Ovary (tissue), 9 donors: ENCODE results near the gene NHSL2. TPM values are rescaled to one million over a fixed set of nuclear protein-coding genes. Genes with fewer than 3 reads are reported as not detected.

Source experiments
- DNase-seq, 5 donors: peaks; one replicate each; pipeline ENCODE4 v3.0.0-alpha.2; 2019 to 2020
- H3K27ac ChIP-seq, 2 donors: fragments of 200-600 bp; one replicate each; pipeline versions ENCODE4 v1.5.1 to v1.8.0; 2019 to 2022
- H3K27me3 ChIP-seq: fragments of 200-600 bp; one replicate; pipeline ENCODE4 v1.8.0; 2022
- H3K36me3 ChIP-seq: fragments of 200-600 bp; sonication (generic); one replicate; pipeline ENCODE4 v1.5.1; 2019
- H3K4me1 ChIP-seq: one replicate; pipeline ENCODE4 v1.8.1; 2013; ENCODE audit warnings: mild to moderate bottlenecking, moderate library complexity; ENCODE audit not compliant: insufficient read depth
- H3K4me3 ChIP-seq: fragments of 200-600 bp; sonication (generic); one replicate; pipeline ENCODE4 v1.5.1; 2017
- H3K9me3 ChIP-seq, 2 donors: fragments of 200-600 bp in 1 of 2; sonication (generic) in 1 of 2; one replicate each; pipeline versions ENCODE4 v1.5.1 to v1.8.1; 2013 to 2019; ENCODE audit warnings: mild to moderate bottlenecking in 1 of 2, moderate library complexity in 1 of 2
- CTCF ChIP-seq, 3 donors: fragments of 450-650 bp in 2 of 3; fragments of 200-600 bp in 1 of 3; IDR thresholded peaks; one replicate each; pipeline versions ENCODE4 v1.5.1 to v1.8.0; 2016 to 2022; ENCODE audit warnings: antibody characterized with exemption in 3 of 3, mild to moderate bottlenecking in 1 of 3
- EP300 ChIP-seq: sonication (generic); formaldehyde crosslinking; IDR thresholded peaks from one replicate; pipeline ENCODE4 v1.6.1; 2017; ENCODE audit warnings: antibody characterized with exemption
- POLR2A ChIP-seq: fragments of 450-650 bp; IDR thresholded peaks from one replicate; pipeline ENCODE4 v1.6.1; 2017; ENCODE audit warnings: antibody characterized with exemption, mild to moderate bottlenecking, moderate library complexity
- WGBS, 3 donors: extraction: QIAGEN DNeasy Blood & Tissue Kit in 1 of 3; methylation state at CpG; one replicate each; pipeline versions ENCODE4 v1.1.5 to v1.1.7; 2013 to 2017; 5-methylcytosine and 5-hydroxymethylcytosine counted together
- intact Hi-C, 4 donors: fragments of 100-400 bp; cut with DNase I; formaldehyde crosslinking; loops; one replicate each; pipeline versions ENCODE4 v1.11.0 to v1.15.1; 2022 to 2023
- polyA plus RNA-seq, 2 donors: library from polyadenylated mRNA; stranded (reverse); fragments of 200-250 nt in 1 of 2; fragments of 350-450 nt in 1 of 2; fragmentation: Illumina TruSeq in 1 of 2; extraction: RNeasy Lipid Tissue Mini Kit (QIAGEN cat#74804) in 1 of 2; gene quantifications; one replicate each; pipeline ENCODE4 v1.2.3, GENCODE V29; 2013 to 2014
- total RNA-seq, 7 donors: library from RNA; depleted of rRNA in 2 of 7; stranded (reverse); fragments of >200 nt in 2 of 7; fragmentation: NEBNext Ultra II Directional in 3 of 7; extraction: Animal tissue kit (Norgen Biotek cat#: 25700) in 3 of 7; gene quantifications; one replicate each; pipeline versions ENCODE4 v1.1.0 to v1.2.4, GENCODE V29; 2016 to 2023
- donor health status: DM: no; HTN: no; CAD: no; lungs with moderate emphysema.
- donor health status: DM: no; HTN: no; CAD: no.
- donor health status: Bipolar disorder and iron deficiency.
- donor health status: DM: yes; HTN: yes; CAD: no.
- donor health status: DM: no; HTN: no; CAD: no.
- donor health status: DM: yes; HTN: yes; CAD: no.

Gene NHSL2
- total and polyA plus RNA-seq, 9 donors: 1.2 to 9.2 (median 4.4) TPM

DNA sequence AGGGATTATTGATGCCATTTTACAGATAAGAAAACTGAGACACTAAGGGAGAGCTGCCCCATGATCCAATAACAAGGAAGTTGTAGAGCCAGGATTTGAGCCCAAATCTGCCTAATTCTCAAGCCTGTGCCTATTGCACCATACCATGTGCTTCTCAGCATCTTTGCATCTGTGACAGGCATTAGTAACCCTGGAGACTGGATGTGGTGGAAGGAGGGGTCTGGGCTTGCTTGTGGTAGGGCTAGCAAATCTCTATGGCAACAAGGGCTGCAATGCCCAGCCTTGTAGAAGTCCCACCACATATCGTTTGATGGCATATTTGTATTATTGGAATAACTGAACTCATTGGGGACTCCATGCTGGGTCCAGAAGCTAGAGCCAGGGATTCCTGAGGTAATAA lies 163.0 kb downstream of the NHSL2 start:
- 86 to 89% (median 89%) methylated on average over 1 of the region's 1 CpG for WGBS, 3 donors
- Histone ChIP-seq H3K4me3 (no peak overlapping the region), H3K9me3 (no peaks in the 10 kb centered on the region), H3K27me3 (no peaks in the 10 kb centered on the region), H3K4me1 (no peaks in the 10 kb centered on the region), H3K27ac (no peak overlapping the region), H3K36me3 (no peaks in the 10 kb centered on the region)
- intact Hi-C loops: no loop called here
- no peak for DNase-seq
- TF ChIP-seq POLR2A (no peak), CTCF (IDR thresholded peaks at IDR 0.05) (no peak)

DNA sequence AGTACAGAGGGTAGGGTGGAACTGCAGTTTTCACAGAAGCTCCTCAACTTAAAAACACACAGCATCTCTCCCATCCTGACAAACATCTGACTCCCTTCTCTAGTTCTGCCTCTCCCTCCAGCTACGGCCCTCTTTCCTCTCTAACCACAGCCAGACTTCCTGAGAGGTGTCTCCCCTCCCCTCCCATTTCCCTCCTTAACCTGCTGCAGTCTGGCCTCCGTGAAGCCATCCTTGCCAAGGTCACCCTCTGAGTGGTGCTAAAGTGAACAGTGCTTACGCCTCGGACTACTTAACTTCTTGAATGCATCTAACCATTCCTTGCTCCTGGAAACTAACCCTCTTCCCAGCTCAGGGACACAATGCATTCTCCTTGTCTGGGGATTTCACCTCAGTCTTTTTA lies 167.8 kb downstream of the NHSL2 start:
- Histone ChIP-seq H3K4me3 (no peak overlapping the region), H3K9me3 (no peaks in the 10 kb centered on the region), H3K27me3 (no peaks in the 10 kb centered on the region), H3K4me1 (no peaks in the 10 kb centered on the region), H3K27ac (no peak overlapping the region), H3K36me3 (no peaks in the 10 kb centered on the region)
- intact Hi-C loops: no loop called here
- WGBS, 3 donors: 60 to 68% (median 64%) methylated on average over 4 of the region's 4 CpGs
- no peak for TF ChIP-seq CTCF (IDR thresholded peaks at IDR 0.05)
- TF ChIP-seq POLR2A: no peak
- no peak for TF ChIP-seq EP300
- DNase-seq: no peak

GRCh38 chrX:72079607-72080006 lies 169.0 kb downstream of the NHSL2 start:
- no peaks in the 10 kb centered on the region for H3K36me3 ChIP-seq
- no peaks in the 10 kb centered on the region for H3K9me3 ChIP-seq
- no peak overlapping the region for H3K27ac ChIP-seq
- 74 to 90% (median 77%) methylated on average over 12 of the region's 12 CpGs for WGBS, 3 donors
- no peak for DNase-seq
- H3K4me3 ChIP-seq: no peak overlapping the region
- H3K27me3 ChIP-seq: no peaks in the 10 kb centered on the region
- intact Hi-C loops: no loop called here
- H3K4me1 ChIP-seq: no peaks in the 10 kb centered on the region
- TF ChIP-seq POLR2A (no peak), CTCF (IDR thresholded peaks at IDR 0.05) (no peak), EP300 (no peak)

DNA sequence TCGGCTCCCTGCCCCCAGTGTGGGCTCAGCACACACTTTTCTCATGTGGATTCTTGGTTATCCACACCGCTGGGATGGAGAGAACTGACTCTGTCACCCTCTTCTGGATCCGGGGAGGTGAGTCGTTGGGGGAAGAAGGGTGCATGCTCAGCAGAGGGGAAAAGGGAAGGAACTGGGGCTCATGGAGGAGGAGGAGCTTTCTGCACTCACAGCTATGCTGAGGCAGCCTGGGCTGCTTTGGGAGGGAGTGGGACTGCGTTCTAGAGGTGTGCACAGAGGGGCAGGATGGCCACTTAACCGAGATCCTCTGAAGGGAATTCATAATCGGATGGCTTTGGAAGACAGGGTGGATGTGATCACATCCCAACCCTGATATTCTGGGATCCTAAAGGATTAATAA lies 169.5 kb downstream of the NHSL2 start:
- Histone ChIP-seq H3K36me3 (no peaks in the 10 kb centered on the region), H3K9me3 (no peaks in the 10 kb centered on the region), H3K4me1 (no peaks in the 10 kb centered on the region), H3K27me3 (no peaks in the 10 kb centered on the region), H3K27ac (no peak overlapping the region), H3K4me3 (no peak overlapping the region)
- TF ChIP-seq EP300 (no peak), POLR2A (no peak), CTCF (IDR thresholded peaks at IDR 0.05) (no peak)
- WGBS, 3 donors: 75 to 78% (median 77%) methylated on average over 7 of the region's 7 CpGs
- intact Hi-C loops: no loop called here
- no peak for DNase-seq

GRCh38 chrX:72080800-72081199 lies 170.2 kb downstream of the NHSL2 start:
- WGBS, 3 donors: 79 to 81% (median 79%) methylated on average over 7 of the region's 7 CpGs
- H3K4me3 ChIP-seq: no peak overlapping the region
- no peaks in the 10 kb centered on the region for H3K4me1 ChIP-seq
- intact Hi-C loops: no loop called here
- no peak overlapping the region for H3K27ac ChIP-seq
- no peaks in the 10 kb centered on the region for H3K9me3 ChIP-seq
- DNase-seq: no peak
- TF ChIP-seq EP300 (no peak), CTCF (IDR thresholded peaks at IDR 0.05) (no peak), POLR2A (no peak)
- H3K36me3 ChIP-seq: no peaks in the 10 kb centered on the region
- no peaks in the 10 kb centered on the region for H3K27me3 ChIP-seq
